ENCODE results near the gene OSBPL3.

DNA sequence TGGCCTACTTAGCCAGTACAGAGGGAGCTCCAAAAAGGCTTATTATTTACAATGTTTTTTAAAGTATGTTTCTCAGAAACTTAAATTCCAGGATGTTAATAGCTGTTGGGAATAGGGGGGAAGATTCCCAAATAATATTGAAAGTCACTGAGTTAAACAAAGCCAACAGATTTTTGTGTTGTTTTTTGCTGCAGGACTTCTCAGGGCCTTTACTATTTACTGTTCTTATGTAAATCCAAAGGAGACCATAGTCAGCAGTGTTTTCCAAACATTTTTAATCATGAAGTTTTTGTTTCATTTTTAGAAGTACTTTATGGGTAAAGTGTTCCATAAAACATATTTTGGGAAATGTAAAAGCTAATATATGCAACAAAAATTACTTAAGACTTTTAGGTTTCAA lies 122.4 kb downstream of the OSBPL3 start:
- TF ChIP-seq NFIC (IDR thresholded peaks at IDR 0.05): no peak
- no peak for TF ChIP-seq TAF1 (IDR thresholded peaks at IDR 0.05; ENCODE audit: low read depth)
- no peak for TF ChIP-seq EP300 (IDR thresholded peaks at IDR 0.05; ENCODE audit: borderline replicate concordance)
- TF ChIP-seq, protein P1, sequence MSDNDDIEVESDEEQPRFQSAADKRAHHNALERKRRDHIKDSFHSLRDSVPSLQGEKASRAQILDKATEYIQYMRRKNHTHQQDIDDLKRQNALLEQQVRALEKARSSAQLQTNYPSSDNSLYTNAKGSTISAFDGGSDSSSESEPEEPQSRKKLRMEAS (IDR thresholded peaks at IDR 0.05): no peak
- TF ChIP-seq FOXM1 (IDR thresholded peaks at IDR 0.05; ENCODE audit: borderline replicate concordance, low read depth): no peak
- TF ChIP-seq RAD21 (IDR thresholded peaks at IDR 0.05; ENCODE audit: low read depth): no peak
- TF ChIP-seq YY1 (IDR thresholded peaks at IDR 0.05; ENCODE audit: low read depth): no peak
- TF ChIP-seq CEBPB (IDR thresholded peaks at IDR 0.05): no peak
- no peak for TF ChIP-seq TEAD4 (IDR thresholded peaks at IDR 0.05)
- TF ChIP-seq CREB1 (IDR thresholded peaks at IDR 0.05; ENCODE audit: low read depth): no peak
- no peak for TF ChIP-seq REST (IDR thresholded peaks at IDR 0.05; ENCODE audit: low read depth)
- TF ChIP-seq, protein P2, sequence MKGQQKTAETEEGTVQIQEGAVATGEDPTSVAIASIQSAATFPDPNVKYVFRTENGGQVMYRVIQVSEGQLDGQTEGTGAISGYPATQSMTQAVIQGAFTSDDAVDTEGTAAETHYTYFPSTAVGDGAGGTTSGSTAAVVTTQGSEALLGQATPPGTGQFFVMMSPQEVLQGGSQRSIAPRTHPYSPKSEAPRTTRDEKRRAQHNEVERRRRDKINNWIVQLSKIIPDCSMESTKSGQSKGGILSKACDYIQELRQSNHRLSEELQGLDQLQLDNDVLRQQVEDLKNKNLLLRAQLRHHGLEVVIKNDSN (IDR thresholded peaks at IDR 0.05): no peak
- TF ChIP-seq TCF12 (IDR thresholded peaks at IDR 0.05; ENCODE audit: low read depth): no peak
- no peak for TF ChIP-seq EGR1 (IDR thresholded peaks at IDR 0.05)
